COR-L47 (cell line): ENCODE data around the gene SEPTIN1.
A peak's percentile ranks its signal among the peaks of the same experiment; 100 is the strongest.

Experiments used
- DNase-seq: peaks from one replicate; lab custom pipeline; 2025; lab: John Stamatoyannopoulos, UW

The SEPTIN1 gene

DNA sequence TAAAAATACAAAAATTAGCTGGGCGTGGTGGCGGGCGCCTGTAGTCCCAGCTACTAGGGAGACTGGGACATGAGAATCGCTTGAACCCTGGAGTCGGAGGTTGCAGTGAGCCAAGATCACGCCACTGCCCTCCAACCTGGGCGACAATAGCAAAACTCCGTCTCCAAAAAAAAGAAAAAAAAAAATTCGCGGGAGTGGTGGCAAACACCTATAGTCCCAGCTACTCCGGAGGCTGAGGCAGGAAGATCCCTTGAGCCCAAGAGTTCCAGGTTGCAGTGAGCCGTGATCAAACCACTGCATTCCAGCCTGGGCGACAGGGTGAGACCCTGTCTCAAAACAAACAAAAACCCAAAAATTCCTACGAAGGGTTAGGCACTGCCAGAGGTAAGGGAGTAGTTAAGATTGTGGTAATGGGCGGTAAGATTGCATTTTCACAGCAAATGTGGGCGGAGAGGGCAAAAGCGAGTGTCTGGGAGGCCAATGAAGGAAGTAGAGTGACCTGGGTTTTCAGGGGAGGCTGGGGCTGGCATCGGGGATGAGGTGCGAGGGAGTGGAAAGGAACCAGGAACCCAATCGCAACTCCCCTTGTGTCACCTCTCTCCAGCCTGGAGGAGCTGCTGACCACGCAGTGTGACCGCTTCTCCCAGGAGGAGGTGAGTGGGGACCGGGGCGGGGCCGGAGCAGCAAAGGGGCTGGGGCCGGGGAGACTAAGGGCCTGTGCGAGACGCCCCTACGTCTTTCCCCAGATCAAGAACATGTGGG is 5.1 kb downstream of the SEPTIN1 start:
- no peak for DNase-seq

DNA sequence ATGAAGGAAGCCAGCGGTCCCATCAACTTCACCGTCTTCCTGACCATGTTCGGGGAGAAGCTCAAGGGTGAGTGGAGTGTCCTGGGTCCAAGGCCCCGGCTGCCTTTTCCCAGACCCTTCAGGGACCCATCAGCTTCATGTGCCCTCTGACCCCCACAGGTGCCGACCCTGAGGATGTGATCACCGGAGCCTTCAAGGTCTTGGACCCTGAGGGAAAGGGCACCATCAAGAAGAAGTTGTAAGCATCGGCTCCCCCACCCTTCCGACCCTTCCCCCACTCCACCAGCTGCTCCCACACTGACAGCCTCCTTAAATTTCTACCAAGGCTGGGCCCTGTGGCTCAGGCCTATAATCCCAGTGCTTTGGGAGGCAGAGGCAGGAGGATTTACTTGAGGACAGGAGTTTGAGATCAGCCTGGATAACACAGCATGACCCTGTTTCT is 5.9 kb downstream of the SEPTIN1 start:
- no peak for DNase-seq

DNA sequence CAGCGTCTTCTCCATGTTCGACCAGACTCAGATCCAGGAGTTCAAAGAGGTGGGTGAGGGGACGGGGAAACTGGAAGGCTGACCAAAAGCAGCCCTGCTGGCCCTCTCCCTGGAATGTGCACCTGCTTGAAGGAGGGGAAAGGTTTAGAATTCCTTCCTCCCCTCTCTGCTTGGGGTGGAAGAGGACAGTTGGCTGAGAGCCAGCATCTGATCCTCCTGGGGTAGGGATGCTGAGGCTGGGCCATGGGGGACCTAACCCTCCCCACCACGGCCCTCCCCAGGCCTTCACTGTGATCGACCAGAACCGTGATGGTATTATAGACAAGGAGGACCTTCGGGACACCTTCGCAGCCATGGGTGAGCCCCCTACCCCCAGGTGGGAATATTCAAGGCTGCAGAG is 6.5 kb downstream of the SEPTIN1 start:
- DNase-seq, result no peak

DNA sequence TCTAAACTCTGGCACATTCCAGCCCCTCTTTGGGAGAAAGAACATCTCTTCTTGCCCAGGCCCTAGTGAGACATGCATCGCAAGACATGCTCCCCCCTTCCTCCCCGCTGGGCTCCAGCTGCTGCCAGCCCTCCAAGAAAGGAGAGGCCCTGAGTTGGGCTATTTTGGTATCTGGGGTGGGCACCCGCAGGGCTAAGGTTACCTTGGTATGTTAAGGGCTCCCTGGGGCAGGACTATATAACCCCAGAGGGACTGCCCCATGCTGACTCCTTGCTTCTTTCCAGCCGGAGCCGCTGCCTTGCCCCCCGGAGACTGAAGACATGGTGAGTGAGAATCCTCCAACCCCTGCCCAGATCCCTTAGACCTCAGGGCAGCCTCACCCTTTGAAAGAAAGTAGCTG is 7.8 kb downstream of the SEPTIN1 start, which contains the start of gene MYL11:
TSS of gene MYL11 (plus strand) at position 265 of the 400 bp plus-strand sequence. CDS start at position 321, 56 bp downstream.
- DNase-seq, result no peak

DNA sequence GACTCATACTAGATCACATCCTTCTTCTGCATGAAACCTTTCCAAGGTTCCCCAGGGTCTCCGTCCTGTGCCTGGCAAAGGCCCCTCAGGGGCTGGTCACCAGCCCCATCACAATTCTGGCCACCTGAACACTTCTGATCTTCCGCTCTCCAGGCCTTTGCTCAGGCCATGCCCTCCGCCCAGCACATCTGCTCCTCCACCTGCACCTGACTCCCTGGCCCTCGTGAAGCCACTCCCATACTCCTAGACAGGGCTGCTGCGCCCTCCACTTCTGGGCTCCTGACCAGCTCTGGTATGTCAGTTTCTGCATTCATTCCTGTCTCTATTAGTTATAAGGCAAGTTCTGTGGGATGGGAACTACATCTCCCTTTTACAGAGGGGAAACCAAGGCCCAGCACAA is 9.6 kb downstream of the SEPTIN1 start:
- no peak for DNase-seq

DNA sequence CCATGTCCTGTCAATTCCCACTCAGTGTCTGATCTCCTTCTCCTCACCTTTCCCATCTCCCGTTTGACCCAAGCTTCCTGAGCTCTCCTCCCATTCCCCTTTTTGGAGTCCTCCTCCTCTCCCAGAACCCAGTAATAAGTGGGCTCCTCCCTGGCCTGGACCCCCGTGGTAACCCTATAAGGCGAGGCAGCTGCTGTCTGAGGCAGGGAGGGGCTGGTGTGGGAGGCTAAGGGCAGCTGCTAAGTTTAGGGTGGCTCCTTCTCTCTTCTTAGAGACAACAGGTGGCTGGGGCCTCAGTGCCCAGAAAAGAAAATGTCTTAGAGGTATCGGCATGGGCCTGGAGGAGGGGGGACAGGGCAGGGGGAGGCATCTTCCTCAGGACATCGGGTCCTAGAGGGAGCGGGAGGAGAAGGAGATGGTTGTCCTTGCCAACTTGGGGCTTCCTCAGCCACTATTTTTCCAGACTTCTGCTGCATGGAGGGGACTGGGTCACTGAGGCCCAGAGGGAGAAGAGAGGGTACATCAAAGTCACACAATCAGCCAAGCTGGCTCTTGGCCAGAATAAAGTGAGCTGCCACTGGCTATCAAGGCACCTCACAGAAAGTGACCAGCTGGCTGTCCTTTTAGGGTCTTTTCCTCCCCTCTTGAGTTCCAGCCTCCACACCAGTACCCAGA is 10.2 kb downstream of the SEPTIN1 start:
- no peak for DNase-seq

DNA sequence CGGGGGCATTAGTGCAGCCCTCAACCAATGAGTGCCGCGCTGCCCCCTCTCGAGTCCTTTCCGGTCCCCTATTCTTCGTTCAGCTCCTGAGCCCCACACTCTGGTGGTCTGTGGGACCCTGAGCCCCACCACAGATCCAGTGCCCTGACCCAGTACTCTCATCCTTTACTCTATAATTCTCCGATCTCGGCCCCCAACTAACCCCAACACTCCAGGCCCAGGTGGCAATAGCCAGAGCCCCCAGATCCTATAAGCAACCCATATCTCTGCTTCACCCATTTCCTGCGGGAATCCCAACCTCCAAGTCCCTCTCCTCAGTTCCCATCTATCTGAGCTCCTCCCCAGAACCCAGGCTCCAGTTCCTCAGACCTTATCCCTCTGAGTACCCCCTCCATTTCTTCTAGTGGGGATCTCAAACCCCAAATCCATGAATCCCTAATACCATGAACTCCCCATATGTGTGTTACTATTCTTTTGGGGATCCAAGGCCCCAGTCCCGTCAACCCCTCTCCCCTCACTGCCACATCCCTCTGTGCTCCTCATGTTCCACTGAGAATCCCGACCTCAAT is 11.0 kb downstream of the SEPTIN1 start:
- no peak for DNase-seq

DNA sequence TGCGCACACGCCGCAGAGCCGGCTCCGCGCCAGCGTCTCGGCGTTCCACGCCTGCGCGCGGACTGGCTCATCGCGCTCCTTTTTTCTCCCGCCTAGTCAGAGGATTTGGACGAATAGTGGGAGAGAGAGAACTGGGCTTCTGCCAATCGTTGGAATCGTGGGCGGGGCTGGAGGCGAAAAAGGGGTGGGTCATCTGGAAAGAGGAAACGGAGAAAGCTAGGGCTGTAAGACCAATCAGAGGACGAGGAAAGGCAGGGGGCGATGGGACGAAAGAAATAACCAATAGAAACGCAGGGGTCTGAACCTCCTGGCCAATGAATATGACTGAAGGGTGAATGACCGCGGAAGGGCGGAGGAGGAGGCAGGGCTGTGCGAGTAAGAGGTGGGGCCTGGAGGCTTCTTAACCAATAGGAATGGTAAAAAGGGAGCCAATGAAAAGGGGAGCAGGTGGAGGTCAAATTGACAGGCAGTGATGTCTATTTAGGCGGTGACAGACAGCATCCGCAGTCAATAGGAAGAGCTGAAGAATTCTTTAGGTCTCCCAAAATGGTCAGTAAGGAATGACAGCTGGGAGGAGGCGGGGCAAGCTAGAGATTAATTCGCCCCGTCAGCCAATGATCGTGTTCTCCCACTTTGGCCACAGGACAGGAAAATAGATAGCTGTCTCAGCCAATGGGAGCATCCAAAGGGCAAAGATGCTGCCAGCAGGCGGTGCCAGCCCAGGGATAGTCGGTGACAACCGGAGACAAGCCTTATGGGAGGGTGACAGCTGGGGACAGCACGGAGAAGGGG is 11.7 kb downstream of the SEPTIN1 start, which contains the start of gene TBC1D10B:
TSS of gene TBC1D10B (minus strand) at position 39 of the 792 bp plus-strand sequence. CDS start 311 bp downstream, outside the sequence.
- DNase-seq, result peak; percentile 99

DNA sequence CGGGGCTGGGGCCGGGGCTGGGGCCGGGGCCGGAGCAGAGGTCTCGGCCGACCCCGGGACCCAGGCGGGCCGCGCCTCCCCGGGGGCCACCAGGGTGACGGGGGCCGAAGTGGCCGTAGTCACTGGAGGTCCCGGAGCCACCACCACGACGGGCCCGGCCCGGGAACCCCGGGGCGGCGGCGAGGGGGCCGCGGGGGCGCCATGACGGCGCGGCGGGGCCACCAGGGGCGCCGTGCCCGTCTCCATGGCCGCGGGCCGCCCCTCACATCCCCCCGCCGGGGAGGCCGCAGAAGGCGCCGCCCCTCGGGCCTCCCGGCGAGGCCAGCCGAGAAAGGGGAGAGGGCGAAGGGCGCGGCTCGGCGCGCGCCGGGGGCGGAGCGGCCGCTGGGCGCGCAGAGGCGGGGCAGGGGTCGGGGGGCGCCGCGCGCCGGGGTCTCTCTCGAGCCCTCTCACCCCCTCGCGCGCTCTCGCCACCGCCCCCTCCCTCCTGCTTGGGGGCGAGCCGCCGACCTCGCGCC is 12.4 kb downstream of the SEPTIN1 start:
- peak; percentile 75 for DNase-seq

DNA sequence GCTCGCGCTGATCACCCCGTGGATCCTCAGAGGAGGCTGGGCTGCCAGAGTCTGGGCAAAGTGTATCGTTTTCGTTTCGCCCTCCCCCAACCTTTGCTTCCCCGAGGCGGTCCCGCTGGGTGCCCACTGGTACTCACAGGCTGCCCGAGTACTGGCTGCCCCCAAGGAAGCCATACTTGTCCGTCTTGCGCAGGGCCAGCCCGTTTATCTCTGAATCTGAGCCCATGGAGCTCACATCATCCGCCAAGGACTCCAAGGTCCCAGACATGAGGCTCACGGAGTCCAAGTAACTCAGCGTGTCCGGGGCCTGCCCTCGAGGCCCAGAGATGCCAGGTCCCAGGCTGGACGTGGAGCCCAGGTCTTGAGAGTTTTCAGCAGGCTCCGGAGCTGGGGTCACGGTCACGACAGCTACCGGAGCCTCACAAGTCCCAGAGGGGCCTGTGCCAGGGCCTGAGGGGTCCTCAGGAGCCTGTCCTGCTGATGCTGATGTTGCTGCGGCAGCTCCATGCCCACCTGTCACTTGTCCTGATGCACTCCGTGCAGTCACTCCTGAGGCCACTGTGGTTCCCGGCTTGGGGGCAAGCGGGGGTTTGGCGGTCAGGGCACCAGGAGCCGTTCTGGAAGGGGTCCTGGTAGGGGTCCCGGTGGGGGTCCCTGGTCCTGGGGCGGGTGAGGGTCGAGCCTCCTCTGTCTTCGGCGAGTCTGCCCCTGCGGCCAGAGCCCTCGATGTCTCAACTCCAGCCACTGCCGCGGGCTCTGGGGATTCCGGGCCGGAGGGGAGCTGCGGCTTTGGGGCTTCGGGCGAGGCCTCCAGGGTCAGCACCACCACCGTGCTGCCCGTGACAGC is 13.0 kb downstream of the SEPTIN1 start:
- DNase-seq, result no peak

DNA sequence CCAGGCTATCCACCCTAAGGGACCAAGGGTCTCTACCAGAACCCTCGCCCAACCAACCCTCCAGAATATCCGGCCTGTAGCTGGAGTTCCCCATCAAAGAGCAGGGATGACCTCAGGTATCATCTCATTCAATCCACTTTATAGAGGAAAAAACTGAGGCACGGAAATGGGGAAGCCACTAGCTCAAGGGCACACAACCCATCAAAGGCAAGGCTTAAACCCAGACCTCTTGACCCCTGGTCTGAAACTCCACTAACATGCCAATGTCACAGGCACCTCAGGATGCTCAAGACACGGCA is 13.6 kb downstream of the SEPTIN1 start:
- DNase-seq, result no peak

DNA sequence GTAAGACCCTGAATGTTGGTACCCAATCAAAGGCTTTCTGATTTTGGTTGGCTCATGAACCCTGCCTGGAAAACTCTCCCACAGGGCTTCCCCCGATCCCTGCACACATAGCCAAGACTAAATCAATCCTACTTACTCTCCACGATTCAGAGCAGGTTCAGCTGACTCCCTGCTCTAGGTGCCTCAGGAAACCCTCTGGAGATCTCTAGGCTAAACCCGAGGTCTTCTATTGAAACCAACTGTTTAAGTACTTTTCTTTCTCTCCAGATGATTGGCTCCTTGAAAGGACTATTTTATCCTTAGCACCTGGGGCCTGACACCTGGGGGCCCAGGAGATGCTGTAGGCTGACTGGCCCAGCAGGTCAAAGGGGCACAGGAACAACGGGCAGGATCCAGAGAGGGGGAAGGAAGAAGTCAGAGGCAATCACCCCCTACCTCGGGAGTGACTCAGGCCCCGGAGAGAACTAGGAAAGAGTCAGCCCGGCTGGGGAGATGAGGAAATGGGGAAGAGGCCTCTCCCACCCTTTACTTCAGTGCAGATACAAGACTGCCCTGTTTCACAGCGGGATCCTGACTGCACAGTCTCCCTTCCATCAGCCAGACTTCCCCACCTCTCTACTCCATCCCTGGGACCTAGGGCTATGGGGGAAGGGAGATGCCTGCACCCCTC is 14.1 kb downstream of the SEPTIN1 start:
- DNase-seq, result no peak

DNA sequence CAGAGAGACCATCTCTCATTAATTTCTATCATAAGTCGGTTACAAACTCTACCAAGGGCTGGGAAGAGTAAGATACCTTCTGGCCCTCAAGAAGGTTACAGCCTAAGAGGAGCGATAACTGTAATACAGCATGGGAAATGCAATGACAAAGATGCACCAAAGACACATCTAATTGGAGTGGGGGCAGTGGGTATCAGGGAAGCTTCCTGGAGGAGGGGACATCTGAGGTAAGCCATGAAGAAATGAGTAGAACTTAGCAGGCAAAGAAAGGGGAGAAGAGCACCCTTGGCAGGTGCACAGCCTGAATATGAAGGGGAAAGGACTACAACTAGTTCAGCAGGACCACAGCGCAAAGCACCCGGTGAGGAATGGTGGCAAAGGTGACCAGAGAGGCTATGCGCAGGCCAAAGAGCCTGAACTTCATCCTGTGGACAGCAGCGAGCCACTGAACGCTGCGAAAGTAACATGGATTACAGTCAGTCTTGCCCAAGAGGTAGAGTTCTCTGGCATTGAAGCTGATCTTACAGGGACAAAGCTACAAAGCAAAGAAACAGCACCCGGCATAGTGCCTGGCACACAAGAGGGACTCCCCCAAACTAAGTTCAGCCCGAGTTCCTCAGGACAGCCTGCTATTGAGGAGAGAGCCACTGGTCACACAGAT is 14.9 kb downstream of the SEPTIN1 start:
- DNase-seq, result no peak

DNA sequence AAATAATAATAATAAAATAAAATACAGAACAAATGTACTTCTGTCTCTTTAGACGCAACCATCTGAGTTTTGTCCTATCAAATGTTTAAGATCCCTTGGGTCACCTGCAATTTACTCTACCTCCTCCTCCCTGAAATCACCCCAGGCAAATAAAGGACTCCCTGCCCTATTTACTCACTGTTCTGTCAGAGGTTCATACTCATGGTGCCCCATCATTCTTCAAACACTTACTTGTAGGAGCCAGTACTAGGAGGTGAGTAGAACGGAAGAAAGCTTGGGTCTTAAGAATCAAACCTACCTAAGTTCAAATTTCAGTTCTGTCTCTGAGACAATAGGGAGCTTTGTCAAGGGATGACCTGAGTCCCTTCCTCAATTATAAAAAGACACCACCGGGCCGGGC is 15.8 kb downstream of the SEPTIN1 start:
- no peak for DNase-seq

DNA sequence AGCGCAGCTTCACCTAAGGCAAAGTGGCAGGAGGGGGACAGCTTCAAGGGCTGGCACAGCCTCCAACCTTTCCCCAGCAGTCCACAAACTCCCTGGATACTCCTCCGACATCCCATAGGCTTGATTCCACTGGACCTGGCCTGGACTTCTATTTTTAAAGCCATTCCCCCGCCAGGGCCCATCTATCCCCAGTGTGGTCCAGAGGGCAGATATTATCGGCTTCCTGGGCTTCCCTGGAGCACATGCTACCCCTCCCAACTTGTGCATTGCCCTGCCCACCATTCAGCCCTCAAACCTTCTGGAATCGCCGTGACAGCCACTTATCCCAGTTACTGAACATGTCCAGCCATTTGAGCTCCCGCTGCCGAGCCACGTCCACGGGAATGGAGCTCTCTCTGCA is 17.2 kb downstream of the SEPTIN1 start:
- no peak for DNase-seq

DNA sequence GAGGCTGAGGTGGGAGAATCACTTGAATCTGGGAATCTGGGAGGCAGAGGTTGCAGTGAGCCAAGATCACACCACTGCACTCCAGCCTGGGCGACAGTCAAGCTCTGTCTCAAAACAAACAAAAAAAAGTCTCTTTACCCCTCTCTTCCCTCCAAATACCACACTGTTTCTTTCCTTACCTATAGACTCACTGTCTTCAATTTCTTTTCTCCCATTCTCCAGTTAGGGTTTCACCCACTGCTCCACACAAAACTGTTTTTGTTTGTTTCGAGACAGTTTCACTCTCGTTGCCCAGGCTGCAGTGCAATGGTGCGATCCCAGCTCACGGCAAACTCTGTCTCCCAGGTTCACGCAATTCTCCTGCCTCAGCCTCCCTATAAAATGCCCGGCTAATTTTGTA is 21.2 kb downstream of the SEPTIN1 start:
- no peak for DNase-seq

DNA sequence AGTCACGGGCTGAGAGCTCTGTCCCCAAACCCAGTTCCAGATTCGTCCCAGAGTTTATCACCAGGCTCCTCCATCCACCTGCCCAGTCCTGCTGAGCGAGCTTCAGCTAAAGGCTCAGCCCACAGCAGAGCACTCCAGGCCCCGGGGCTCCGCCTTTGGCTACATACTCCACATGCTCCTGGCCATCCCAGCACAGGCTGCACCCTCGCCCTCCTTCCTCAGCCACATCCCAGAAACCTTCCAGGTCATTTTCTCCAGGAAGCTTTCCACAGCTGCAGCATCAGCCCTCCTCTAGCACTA is 22.5 kb downstream of the SEPTIN1 start:
- DNase-seq, result no peak

DNA sequence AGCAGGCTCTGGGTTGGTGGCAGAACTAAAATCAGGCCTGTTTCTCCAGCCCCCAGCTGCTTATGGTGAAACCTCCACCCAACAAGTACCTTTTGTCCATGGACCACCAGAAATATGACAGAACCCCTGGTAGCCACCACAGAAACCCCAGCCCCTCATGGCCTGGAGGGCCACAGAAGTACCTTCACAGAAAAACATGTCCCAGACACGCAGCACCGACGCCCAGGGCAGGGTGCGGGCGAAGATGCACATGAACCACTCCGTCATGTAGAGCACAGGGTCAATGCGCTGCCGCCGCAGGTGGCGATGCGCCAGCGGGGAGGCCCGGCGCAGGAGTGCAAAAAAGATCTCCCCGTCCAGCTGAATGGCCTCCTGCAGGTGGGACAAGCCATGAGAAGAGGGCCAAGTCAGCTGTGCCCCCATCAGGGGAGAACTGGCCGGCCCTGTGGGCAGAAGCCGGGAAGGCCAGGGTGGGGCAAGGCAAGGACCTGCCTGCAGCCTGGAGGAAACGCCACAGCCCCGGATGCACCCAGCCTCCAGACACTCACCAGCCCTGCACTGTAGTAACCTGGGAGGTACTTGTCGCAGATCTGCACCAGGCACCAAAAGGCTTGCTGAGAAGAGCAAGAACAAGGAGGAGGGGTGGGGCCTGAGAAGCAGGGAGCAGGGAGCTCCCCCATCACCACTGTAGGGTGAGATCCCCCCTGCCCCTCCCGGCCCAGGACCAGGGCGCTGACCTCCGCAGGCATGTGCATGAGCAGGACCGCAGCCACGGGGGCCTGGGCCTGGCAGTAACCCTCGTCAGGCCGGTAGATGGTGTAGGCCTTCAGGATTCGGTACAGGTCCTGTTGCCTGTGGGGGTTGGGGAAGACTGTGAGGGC is 23.1 kb downstream of the SEPTIN1 start:
- DNase-seq, result no peak

DNA sequence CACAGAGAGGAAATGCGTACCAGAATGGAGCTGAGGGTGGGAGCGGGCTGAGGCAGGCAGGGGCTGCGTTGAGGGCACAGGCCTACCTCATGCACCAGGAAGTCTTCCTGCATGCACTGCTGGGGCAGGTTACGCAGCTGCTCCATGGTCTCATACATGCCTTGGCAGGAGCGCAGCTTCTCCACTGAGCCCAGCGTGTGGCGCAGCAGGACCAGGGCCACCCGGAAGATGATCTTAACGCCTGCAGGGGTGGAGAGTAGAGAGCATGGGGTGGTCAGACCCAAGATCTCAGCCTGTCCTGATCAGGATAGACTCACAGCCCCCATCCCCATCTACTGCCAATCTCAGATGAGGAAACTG is 23.8 kb downstream of the SEPTIN1 start:
- no peak for DNase-seq
